ENCODE results near the gene NSRP1.

GRCh38 chr17:30082773-30083172 is 33.8 kb upstream of the NSRP1 start:
- TF ChIP-seq MED1 (CRISPR knock-in tag; IDR thresholded peaks at IDR 0.05) = no peak
- TF ChIP-seq TCF7L2 (IDR thresholded peaks at IDR 0.05; ENCODE audit: low read depth, low read length) = no peak
- TF ChIP-seq, protein P1, sequence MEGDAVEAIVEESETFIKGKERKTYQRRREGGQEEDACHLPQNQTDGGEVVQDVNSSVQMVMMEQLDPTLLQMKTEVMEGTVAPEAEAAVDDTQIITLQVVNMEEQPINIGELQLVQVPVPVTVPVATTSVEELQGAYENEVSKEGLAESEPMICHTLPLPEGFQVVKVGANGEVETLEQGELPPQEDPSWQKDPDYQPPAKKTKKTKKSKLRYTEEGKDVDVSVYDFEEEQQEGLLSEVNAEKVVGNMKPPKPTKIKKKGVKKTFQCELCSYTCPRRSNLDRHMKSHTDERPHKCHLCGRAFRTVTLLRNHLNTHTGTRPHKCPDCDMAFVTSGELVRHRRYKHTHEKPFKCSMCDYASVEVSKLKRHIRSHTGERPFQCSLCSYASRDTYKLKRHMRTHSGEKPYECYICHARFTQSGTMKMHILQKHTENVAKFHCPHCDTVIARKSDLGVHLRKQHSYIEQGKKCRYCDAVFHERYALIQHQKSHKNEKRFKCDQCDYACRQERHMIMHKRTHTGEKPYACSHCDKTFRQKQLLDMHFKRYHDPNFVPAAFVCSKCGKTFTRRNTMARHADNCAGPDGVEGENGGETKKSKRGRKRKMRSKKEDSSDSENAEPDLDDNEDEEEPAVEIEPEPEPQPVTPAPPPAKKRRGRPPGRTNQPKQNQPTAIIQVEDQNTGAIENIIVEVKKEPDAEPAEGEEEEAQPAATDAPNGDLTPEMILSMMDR (CRISPR knock-in tag; IDR thresholded peaks at IDR 0.05) = no peak
- no peak for TF ChIP-seq WIZ (CRISPR knock-in tag; IDR thresholded peaks at IDR 0.05)
- TF ChIP-seq POLR2A (IDR thresholded peaks at IDR 0.05; ENCODE audit: insufficient read depth in 1 of 2, low read depth in 2 of 2, low read length in 2 of 2) = no peak
- TF ChIP-seq ZBTB38 (CRISPR knock-in tag; IDR thresholded peaks at IDR 0.05) = no peak
- TF ChIP-seq POLR2AphosphoS5 (IDR thresholded peaks at IDR 0.05; ENCODE audit: low read depth, low read length) = no peak
- TF ChIP-seq GABPB1 (CRISPR knock-in tag; IDR thresholded peaks at IDR 0.05) = no peak
- no peak for TF ChIP-seq ZNF382 (CRISPR knock-in tag; IDR thresholded peaks at IDR 0.05; ENCODE audit: borderline replicate concordance)

Data from HepG2 (cell line).